ENCODE data around the gene ZRANB1. TPM values are rescaled to one million over a fixed set of nuclear protein-coding genes. Genes with fewer than 3 reads are reported as not detected.

Gene ZRANB1
- total RNA-seq, 1 donor from 2014 or later, result 21.8 TPM

GRCh38 chr10:124928087-124928486 is 13.8 kb upstream of the ZRANB1 start:
- H2AFZ ChIP-seq (replicated peaks), result no peak overlapping the region
- H3K4me2 ChIP-seq, result no peak overlapping the region
- H4K20me1 ChIP-seq (ENCODE audit: low read depth), result peaks cover 39% of the 10 kb centered on the region
- DNase-seq (ENCODE audit: low spot score), result no peak
- no peaks in the 10 kb centered on the region for H3F3A ChIP-seq (ENCODE audit: low read depth)
- H3K36me3 ChIP-seq, result no peaks in the 10 kb centered on the region
- no peaks in the 10 kb centered on the region for H3K4me1 ChIP-seq
- peaks cover 44% of the 10 kb centered on the region for H3K36me3 Mint-ChIP-seq
- no peaks in the 10 kb centered on the region for H3K9me3 ChIP-seq (ENCODE audit: low read depth)
- no peaks in the 10 kb centered on the region for H3K4me1 Mint-ChIP-seq
- no peak overlapping the region for H3K27ac ChIP-seq
- H3K4me3 ChIP-seq, result no peak overlapping the region
- H3K9me3 Mint-ChIP-seq, result peaks cover 25% of the 10 kb centered on the region
- no peaks in the 10 kb centered on the region for H3K27me3 Mint-ChIP-seq (ENCODE audit: insufficient read depth, low read depth)
- no peak overlapping the region for H3K9ac ChIP-seq
- no peaks in the 10 kb centered on the region for H3K27me3 ChIP-seq
- no peak overlapping the region for H3K27ac Mint-ChIP-seq
- TF ChIP-seq EZH2phosphoT487 (IDR thresholded peaks at IDR 0.05), result no peak
- no peak for TF ChIP-seq EZH2 (IDR thresholded peaks at IDR 0.05)
- TF ChIP-seq CTCF (IDR thresholded peaks at IDR 0.05), result no peak
- H3K79me2 ChIP-seq (ENCODE audit: low read depth), result peaks cover 100% of the 10 kb centered on the region
- no peak overlapping the region for H3K4me3 Mint-ChIP-seq

GRCh38 chr10:124928545-124928944 is 13.4 kb upstream of the ZRANB1 start:
- TF ChIP-seq EZH2 (IDR thresholded peaks at IDR 0.05) (no peak), EZH2phosphoT487 (IDR thresholded peaks at IDR 0.05) (no peak), CTCF (IDR thresholded peaks at IDR 0.05) (no peak)
- H3K27me3 ChIP-seq, result no peaks in the 10 kb centered on the region
- H3K9me3 ChIP-seq (ENCODE audit: low read depth), result no peaks in the 10 kb centered on the region
- no peaks in the 10 kb centered on the region for H3K36me3 ChIP-seq
- no peaks in the 10 kb centered on the region for H3F3A ChIP-seq (ENCODE audit: low read depth)
- Mint-ChIP-seq H3K4me1 (no peaks in the 10 kb centered on the region), H3K27ac (no peak overlapping the region), H3K4me3 (no peak overlapping the region), H3K27me3 (ENCODE audit: insufficient read depth, low read depth) (no peaks in the 10 kb centered on the region), H3K36me3 (peaks cover 45% of the 10 kb centered on the region), H3K9me3 (peaks cover 26% of the 10 kb centered on the region)
- no peak overlapping the region for H3K4me3 ChIP-seq
- no peak overlapping the region for H3K27ac ChIP-seq
- H4K20me1 ChIP-seq (ENCODE audit: low read depth), result peaks cover 34% of the 10 kb centered on the region
- no peak overlapping the region for H2AFZ ChIP-seq (replicated peaks)
- DNase-seq (ENCODE audit: low spot score), result no peak
- H3K4me1 ChIP-seq, result no peaks in the 10 kb centered on the region
- H3K9ac ChIP-seq, result no peak overlapping the region
- H3K4me2 ChIP-seq, result no peak overlapping the region
- peaks cover 100% of the 10 kb centered on the region for H3K79me2 ChIP-seq (ENCODE audit: low read depth)

GRCh38 chr10:124935946-124936345 is 6.0 kb upstream of the ZRANB1 start:
- TF ChIP-seq EZH2 (IDR thresholded peaks at IDR 0.05) (no peak), EZH2phosphoT487 (IDR thresholded peaks at IDR 0.05) (no peak), CTCF (IDR thresholded peaks at IDR 0.05) (no peak)
- Histone ChIP-seq H2AFZ (replicated peaks) (no peak overlapping the region), H3K27ac (no peak overlapping the region), H3K4me3 (no peak overlapping the region), H3K4me2 (no peak overlapping the region), H3K27me3 (no peaks in the 10 kb centered on the region), H4K20me1 (ENCODE audit: low read depth) (peaks cover 63% of the 10 kb centered on the region), H3K9ac (no peak overlapping the region), H3K36me3 (no peaks in the 10 kb centered on the region), H3K9me3 (ENCODE audit: low read depth) (no peaks in the 10 kb centered on the region), H3K4me1 (no peaks in the 10 kb centered on the region), H3F3A (ENCODE audit: low read depth) (no peaks in the 10 kb centered on the region), H3K79me2 (ENCODE audit: low read depth) (peaks cover 100% of the 10 kb centered on the region)
- H3K27me3 Mint-ChIP-seq (ENCODE audit: insufficient read depth, low read depth), result no peaks in the 10 kb centered on the region
- H3K27ac Mint-ChIP-seq, result no peak overlapping the region
- DNase-seq (ENCODE audit: low spot score), result no peak
- peaks cover 2% of the 10 kb centered on the region for H3K4me1 Mint-ChIP-seq
- H3K36me3 Mint-ChIP-seq, result peaks cover 18% of the 10 kb centered on the region
- no peak overlapping the region for H3K4me3 Mint-ChIP-seq
- H3K9me3 Mint-ChIP-seq, result peaks cover 14% of the 10 kb centered on the region

Measured in neural progenitor cell (in vitro differentiated cells).